ENCODE results near the gene LRG1.

The LRG1 gene

DNA sequence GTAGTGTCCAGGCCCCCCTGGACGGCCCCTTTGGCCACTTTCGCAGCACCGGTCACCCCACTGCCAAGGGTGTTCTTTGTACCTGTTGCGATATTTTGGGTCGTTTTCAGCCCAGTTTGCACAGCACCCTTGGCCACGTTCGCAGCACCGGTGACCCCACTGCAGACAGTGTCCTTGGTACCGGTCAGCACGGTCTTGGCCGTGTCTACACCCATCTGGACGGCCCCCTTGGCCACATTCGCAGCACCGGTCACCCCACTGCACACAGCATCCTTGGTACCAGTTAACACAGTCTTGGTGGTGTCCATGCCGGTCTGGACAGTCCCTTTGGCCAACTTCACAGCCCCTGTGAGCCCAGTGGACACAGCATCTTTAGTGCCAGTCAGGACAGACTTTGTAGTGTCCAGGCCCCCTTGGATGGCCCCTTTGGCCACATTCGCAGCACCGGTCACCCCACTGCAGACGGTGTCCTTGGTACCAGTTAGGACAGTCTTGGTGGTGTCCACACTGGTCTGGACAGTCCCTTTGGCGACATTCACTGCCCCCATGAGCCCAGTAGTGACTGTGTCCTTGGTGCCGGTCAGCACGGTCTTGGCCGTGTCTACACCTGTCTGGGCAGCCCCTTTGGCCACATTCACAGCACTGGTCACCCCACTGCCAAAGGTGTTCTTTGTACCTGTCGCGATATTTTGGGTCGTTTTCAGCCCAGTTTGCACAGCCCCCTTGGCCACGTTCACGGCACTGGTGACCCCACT is 28.4 kb downstream of the LRG1 start:
- no peaks in the 10 kb centered on the region for H3K27me3 ChIP-seq (replicated peaks; ENCODE audit: control insufficient read depth, insufficient read depth, low read length)
- H3K36me3 ChIP-seq (ENCODE audit: control insufficient read depth, insufficient read depth, low read length): no peaks in the 10 kb centered on the region
- no peak for DNase-seq (ENCODE audit: extremely low read depth, insufficient read length)
- TF ChIP-seq, protein P1, sequence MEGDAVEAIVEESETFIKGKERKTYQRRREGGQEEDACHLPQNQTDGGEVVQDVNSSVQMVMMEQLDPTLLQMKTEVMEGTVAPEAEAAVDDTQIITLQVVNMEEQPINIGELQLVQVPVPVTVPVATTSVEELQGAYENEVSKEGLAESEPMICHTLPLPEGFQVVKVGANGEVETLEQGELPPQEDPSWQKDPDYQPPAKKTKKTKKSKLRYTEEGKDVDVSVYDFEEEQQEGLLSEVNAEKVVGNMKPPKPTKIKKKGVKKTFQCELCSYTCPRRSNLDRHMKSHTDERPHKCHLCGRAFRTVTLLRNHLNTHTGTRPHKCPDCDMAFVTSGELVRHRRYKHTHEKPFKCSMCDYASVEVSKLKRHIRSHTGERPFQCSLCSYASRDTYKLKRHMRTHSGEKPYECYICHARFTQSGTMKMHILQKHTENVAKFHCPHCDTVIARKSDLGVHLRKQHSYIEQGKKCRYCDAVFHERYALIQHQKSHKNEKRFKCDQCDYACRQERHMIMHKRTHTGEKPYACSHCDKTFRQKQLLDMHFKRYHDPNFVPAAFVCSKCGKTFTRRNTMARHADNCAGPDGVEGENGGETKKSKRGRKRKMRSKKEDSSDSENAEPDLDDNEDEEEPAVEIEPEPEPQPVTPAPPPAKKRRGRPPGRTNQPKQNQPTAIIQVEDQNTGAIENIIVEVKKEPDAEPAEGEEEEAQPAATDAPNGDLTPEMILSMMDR (IDR thresholded peaks at IDR 0.05; ENCODE audit: insufficient read depth, low read length, poor library complexity, severe bottlenecking): no peak
- no peak overlapping the region for H3K4me3 ChIP-seq (replicated peaks; ENCODE audit: low read depth, low read length)

DNA sequence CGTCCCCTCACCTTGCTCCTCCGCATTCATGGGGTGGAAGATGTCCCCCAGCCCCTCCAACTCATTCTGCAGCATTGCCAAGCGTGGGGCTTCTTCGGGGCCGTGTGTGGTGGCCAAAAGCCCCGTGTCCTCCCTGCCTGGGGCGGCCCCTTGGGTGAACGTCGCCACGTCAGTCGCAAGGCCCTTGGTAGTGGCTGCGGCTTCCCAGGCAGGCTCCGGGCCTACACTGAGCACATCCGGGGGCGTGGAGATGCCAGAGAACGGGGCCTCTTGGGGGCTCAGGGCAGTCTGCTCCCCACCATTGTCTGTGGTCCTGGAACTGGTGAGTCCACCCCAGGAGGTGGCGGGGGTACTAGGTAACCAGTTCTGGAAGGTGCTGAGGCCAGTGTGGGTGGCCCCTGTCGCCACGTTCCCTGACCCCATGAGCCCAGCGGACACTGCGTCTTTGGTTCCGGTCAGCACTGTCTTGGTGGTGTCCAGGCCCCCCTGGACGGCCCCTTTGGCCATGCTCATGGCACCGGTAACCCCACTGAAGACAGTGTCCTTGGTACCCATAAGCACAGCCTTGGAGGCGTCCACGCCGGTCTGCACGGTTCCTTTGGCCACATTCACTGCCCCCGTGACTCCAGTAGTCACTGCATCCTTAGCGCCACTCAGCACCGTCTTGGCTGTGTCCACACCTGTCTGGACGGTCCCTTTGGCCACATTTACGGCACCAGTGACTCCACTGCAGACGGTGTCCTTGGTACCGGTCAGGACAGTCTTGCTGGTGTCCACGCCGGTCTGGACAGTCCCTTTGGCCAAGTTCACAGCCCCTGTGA is 29.2 kb downstream of the LRG1 start:
- TF ChIP-seq, protein P1 (IDR thresholded peaks at IDR 0.05; ENCODE audit: insufficient read depth, low read length, poor library complexity, severe bottlenecking): no peak
- DNase-seq (ENCODE audit: extremely low read depth, insufficient read length): no peak
- Histone ChIP-seq H3K36me3 (ENCODE audit: control insufficient read depth, insufficient read depth, low read length) (no peaks in the 10 kb centered on the region), H3K4me3 (replicated peaks; ENCODE audit: low read depth, low read length) (no peak overlapping the region), H3K27me3 (replicated peaks; ENCODE audit: control insufficient read depth, insufficient read depth, low read length) (no peaks in the 10 kb centered on the region)

DNA sequence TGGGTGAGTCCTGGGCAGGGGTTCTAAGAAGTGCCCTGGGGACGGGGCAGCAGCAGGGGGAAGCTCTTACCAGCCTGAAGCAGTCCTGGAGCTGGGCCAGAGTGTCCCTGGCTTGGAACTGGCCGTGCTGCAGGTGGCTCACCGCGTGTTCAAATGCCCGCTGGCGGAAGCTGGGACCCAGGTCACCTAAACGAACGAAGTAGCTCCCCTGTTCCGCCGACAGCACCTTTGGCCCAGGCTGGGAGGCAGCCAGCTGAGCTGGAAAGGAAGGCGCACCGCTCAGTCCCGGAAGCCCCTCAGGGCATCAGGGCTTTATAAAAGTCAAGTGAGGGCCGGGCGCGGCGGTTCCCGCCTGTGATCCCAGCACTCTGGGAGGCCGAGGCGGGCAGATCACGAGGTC is 31.1 kb downstream of the LRG1 start:
- no peaks in the 10 kb centered on the region for H3K27me3 ChIP-seq (replicated peaks; ENCODE audit: control insufficient read depth, insufficient read depth, low read length)
- TF ChIP-seq, protein P1 (IDR thresholded peaks at IDR 0.05; ENCODE audit: insufficient read depth, low read length, poor library complexity, severe bottlenecking): no peak
- peaks cover 7% of the 10 kb centered on the region for H3K36me3 ChIP-seq (ENCODE audit: control insufficient read depth, insufficient read depth, low read length)
- no peak for DNase-seq (ENCODE audit: extremely low read depth, insufficient read length)
- H3K4me3 ChIP-seq (replicated peaks; ENCODE audit: low read depth, low read length): no peak overlapping the region

DNA sequence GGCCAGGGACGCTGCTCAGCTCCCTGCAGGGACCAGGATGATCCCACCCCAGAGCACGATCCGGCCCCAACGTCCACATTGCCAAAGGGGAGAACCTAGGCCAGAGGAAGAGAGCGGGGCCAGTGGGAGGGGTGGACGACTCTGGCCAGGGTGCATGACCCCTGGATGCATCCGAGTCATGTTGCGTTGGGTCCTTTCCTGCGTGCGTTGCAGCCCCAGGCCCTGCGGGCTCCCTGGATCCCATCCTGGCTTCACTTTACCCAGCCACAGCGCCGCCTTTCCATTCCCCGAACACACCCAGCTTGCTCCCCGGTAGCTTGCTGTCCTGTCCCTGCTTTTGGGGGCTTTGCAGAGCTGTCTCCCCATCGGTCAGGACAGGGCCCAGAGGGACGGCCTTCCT is 32.0 kb downstream of the LRG1 start:
- no peak overlapping the region for H3K4me3 ChIP-seq (replicated peaks; ENCODE audit: low read depth, low read length)
- TF ChIP-seq, protein P1 (IDR thresholded peaks at IDR 0.05; ENCODE audit: insufficient read depth, low read length, poor library complexity, severe bottlenecking): no peak
- no peaks in the 10 kb centered on the region for H3K27me3 ChIP-seq (replicated peaks; ENCODE audit: control insufficient read depth, insufficient read depth, low read length)
- peaks cover 8% of the 10 kb centered on the region for H3K36me3 ChIP-seq (ENCODE audit: control insufficient read depth, insufficient read depth, low read length)
- no peak for DNase-seq (ENCODE audit: extremely low read depth, insufficient read length)

DNA sequence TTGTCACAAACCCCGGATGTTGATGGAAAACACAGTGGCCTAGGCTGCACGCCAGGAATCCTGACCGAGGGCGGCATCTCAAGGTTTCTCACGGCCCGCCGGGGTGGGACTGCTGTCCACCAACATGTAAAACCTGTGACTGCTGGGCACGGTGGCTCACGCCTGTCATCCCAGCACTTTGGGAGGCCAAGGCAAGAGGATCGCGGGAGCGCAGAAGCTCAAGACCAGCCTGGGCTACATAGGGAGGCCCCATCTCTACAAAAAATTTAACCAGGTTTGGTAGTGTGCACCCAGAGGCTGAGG is 32.7 kb downstream of the LRG1 start:
- Histone ChIP-seq H3K27me3 (replicated peaks; ENCODE audit: control insufficient read depth, insufficient read depth, low read length) (no peaks in the 10 kb centered on the region), H3K4me3 (replicated peaks; ENCODE audit: low read depth, low read length) (no peak overlapping the region), H3K36me3 (ENCODE audit: control insufficient read depth, insufficient read depth, low read length) (peaks cover 15% of the 10 kb centered on the region)
- TF ChIP-seq, protein P1 (IDR thresholded peaks at IDR 0.05; ENCODE audit: insufficient read depth, low read length, poor library complexity, severe bottlenecking): no peak
- no peak for DNase-seq (ENCODE audit: extremely low read depth, insufficient read length)

All from GM06990 (cell line).